GM18907 (cell line): ENCODE results near the gene CDH13.

Experiments
- ATAC-seq: cut with Tn5 transposase; IDR thresholded peaks from one replicate; pipeline ENCODE4 v1.9.1; 2021; ENCODE audit warnings: mild to moderate bottlenecking, moderate library complexity; ENCODE audit not compliant: unreplicated experiment

Gene CDH13

DNA sequence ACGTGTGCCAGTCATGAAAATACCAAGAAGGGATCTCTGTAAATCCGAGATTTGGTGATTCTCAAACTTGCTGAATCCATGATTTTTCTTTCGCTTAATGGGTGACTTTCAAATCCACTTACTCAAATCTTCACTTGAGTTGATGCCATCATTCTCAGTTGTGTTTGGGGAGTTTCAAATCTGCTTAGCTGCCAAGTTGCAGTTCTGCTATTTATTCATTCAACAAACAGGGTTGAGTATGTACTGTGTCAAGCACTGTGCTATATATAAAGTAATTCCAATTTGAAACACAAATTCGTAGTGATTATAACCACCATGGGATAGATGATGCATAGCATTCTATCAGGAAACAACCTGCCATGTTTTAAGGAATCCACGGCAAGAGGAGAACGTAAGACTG, 394.3 kb downstream of the CDH13 start:
- ATAC-seq, result no peak

DNA sequence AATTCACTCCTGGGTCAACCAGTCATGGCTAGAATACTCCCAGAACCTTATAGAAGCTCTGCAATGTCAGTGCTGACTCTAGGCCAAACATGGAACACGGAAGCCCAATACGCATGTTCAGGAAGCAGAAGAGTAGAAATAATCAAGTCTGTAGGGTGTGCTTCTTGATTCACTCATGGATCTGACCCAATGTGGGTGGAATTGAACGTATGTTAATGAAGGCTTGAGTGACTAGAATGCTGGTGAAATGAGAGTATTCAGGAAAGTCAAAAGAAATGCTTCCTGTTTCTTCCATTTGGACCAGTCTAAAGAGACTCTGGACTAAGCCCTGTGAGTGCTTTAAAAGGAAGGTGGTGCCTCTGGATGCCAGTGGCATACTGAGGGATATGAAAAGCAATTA, 395.0 kb downstream of the CDH13 start:
- no peak for ATAC-seq

DNA sequence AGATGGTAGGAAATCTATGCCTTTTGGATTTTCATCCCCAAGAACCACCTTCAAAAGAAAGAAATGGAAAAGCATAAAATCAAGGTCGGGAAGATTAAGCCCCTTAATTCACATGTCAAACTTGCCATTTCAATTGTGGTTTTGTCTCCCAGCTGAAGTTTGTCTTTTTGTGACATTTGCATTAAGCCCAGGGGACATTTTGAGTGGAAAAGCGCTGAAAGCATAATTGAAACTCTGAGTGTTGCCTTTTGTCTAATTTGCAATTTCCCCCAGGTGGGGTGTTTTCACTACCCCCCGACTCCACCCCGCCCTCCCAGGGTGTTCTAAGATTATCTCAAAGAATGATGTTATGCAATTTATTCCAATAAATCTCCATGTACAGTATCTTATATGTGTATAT, 396.2 kb downstream of the CDH13 start:
- no peak for ATAC-seq

DNA sequence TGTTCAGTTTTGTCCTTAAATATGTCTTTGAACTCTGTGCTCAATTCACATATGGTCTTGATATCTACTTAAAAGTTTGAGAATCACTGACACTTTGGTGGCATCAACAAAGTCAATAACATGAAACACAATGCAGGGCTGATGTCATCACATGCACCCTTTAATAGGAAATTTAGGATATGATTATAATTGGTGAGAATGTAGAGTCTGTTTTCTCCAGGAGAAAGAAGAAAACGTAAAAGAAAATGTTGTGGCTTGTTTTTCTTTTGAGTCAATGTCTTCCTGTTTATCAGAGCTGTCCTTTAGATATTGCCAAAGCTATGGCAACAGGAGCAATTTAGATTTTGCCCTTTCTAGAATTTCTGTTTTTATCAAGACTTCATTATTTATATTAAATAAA, 396.9 kb downstream of the CDH13 start:
- no peak for ATAC-seq

DNA sequence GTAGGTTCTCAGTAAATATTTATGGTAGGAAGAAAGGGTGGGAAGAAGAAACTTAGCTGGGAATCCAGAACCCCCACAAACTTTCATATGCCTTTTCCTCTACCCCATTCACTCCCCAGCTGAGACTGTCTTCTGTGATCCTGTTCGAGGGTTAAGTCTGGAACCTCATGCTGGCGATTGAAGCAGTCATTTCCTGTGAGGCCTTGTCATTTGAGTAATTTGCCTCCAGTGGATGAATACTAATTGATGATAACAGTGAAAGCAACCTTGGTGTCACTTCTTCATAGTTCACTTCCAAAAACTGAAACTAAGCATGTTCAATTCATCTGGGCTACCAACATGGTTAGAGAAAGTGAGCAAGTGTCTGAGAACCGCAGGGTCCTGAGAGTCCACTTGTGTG, 401.2 kb downstream of the CDH13 start:
- no peak for ATAC-seq

DNA sequence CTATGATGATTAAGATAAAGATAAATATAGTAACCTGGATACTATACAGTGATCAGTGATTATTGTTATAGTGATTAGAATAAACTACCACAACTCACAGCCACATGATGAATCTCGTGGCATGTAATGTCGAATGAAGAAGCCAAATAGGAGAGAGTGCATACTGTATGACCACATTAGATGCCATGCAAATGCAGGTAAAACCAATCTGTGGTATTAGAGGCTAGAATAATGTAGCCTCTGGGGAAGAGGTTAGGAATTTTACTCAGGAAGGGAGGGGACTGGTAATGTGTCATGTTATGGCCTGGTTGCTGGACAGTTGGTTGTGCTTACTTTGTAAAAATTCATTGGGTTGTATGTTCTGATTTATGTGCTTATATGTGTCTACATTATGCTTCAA, 402.7 kb downstream of the CDH13 start:
- no peak for ATAC-seq

DNA sequence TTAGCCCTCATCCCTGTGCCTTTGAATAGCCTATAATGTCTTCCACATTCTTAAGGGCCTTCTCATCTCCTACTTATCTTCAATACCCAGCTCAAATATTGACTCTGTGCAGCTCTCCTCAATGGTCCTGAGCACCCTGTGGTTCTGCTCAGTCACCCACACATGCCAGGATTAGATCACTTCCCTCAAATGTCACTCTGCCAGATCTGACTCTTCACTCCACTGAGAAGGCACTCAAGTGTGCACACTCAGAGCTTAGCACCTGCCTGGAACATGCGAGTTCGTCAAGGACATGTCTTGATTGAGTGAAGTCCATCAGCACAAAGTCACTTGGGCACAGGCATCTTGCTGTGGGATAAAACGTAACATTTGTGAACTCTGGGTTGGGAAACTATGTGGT, 404.8 kb downstream of the CDH13 start:
- ATAC-seq, result no peak

DNA sequence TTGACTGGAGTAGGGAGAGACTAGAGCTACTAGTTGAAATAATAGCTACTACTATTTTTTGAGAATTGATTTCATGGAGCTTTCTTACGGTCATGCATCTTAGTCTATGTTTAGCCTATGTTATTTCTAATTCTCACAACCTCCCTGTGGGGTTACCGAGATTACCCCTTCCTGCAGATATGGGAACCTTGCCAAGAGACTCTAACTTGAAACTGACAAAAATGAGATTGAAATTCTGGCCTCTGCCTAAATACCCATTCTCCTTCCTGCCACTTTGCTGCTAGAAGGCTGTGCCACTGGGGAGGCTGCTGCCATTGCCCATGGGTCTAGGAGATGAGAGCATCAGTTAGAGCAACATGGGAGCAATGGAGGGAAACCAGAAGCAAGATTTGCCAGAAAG, 410.3 kb downstream of the CDH13 start:
- ATAC-seq, result no peak

DNA sequence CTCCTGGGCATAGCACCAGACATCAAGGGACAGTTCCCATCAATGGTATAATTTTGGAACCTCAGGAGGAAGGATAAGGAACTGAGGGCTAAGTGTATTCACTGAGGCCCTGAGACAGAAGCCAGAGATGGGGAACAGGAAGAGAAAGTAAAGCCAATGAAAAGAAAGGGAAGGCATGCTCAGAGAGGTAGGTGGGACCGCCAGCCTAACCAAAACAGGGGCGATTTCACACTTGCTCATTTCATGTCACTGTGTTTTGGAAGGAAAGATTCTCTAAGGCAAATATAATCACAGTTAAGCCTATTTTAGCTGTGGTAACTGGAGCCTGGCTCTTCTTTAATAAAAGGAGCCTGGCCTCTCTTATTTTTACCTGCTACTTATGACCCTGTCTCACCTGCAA, 411.1 kb downstream of the CDH13 start:
- no peak for ATAC-seq

DNA sequence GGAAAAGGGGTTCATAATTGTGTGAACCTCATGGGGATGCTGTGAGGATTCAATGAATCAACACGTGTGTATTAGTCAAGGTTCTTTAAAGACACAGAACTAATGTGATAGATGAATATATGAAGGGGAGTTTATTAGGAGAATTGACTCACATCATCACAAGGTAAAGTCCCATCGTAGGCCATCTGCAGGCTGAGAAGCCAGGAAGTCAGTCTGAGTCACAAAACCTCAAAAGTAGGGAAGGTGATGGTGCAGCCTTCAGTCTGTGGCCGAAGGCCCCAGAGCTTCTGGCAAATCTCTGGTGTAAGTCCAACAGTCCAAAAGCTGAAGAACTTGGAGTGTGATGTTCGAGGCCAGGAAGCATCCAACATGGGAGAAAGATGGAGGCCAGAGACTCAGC, 413.4 kb downstream of the CDH13 start:
- ATAC-seq, result no peak

DNA sequence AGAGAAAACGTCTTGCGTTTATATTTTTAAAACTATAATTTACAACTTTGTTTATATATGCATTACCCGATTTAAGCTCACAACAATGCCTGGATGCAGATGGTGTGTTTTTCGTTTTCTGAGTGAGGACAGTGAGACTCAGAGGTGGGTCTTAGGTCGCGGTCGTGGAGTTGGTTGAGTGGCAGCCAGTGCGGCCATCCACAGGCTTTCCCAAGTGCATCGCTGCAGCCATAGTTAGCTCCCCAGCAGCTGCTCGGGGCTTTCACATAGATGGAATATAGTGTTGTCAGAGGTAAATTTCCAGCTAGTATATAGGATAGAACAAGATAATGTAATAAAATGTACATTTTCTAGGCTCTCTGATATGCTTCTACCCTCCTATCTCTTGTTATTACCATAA, 417.8 kb downstream of the CDH13 start:
- no peak for ATAC-seq

DNA sequence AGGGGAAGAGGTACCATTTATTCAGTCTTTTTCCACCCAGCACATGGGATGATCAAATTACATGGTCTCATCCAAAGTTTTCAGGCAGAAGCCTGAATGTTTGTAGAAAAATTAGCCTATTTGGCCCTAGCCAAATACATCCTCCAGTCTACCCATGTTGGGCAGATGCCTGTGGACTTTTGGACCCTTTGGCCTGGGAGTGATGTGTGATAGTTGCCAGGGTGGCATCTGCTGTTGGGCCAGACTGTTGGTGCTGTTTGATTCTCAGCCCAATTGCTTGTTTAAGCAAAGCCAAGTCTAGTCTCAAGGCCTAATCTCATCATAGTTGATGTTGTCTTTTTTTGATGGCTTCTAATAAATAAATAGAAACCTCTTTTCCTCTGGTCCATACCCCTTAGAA, 419.0 kb downstream of the CDH13 start:
- no peak for ATAC-seq

DNA sequence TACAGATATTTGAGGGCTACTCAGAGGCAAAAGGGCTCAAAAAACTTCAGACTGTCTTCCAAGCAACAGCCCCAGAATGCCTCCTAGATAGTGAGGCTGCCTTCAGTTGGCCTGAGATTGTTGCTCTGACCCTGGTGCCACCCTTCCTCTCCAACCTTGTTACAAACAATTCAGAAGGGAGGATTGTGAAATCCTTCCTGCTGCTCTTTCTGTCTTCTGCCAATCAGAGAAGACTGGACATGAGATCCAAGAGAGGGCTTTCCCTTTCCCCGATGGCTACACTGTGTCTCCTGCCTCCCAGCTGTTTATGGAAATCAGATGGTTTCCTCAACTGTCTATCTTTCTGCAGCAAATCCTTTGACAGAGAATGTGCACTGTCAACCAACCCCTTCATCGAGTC, 419.9 kb downstream of the CDH13 start:
- ATAC-seq, result no peak

DNA sequence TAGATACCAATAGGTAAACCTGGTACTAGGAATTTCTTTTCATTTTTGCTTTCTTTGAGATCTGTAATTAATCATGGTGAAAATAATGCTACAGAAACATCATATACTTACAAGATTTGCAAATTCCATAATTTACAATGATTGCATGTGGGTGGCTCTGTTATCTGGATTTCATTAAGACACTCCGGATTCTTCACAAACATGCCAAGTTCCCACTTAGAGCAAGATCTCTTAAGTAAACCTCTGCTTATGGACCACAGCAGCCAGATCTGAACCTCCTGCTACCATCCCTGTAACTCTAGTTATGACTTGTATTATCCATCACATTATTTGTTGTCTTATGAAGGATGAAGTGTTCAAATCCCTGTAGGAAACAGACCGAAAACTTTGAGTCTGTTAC, 424.7 kb downstream of the CDH13 start:
- ATAC-seq, result no peak

DNA sequence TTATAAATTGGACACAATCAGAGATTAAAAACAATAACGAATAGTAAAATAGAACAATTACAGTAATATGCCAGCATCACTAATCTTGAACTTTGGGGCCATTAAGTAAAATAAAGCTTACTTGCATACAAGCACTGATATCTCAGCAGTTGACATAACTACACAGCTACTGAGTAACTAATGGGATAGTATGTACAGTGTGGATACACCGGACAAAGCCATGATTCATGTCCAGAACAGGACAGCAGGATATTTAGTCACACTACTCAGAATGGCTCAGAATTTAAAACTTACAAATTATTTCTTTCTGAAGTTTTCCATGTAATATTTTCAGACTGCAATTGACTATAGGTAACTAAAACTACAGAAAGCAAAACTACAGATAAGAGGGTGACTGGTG, 427.5 kb downstream of the CDH13 start:
- ATAC-seq, result no peak

DNA sequence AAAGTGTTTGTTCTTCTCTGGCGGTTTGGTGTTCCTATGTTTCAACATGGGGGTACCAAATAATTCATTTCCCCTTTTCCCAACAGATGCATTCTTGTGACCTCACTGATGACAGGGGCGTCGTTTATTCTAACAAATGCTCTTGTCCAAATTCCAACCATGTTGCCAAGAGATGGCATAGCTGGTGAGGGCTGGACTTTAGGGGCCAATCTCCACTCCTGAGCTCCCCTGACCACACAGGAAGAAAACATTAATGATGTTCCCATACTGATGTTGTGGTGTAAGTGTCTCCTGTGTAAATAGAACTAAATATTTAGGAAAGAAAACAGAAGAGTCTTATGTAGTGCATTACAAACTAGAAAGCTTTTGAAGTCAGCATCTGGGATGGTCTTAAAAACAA, 431.6 kb downstream of the CDH13 start:
- no peak for ATAC-seq

DNA sequence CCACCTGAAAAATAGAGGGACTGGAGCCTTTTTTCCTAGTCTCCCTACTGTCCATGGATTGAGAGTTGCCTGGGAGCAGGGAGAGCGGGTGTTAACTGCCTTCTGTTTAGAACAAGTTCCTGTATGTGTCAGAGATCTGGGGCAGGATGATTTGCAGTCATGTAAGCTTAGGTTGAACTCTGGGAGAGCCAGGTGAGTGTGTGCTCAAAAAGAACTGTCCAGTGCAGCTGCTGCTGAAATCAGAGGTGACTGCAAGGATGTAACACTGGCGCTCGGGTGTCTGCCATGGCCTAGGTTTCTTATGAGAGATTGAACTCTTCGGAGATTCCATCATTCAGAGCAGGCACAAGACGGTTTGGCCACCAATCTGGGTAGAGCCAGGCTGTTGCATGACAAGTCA, 432.5 kb downstream of the CDH13 start:
- no peak for ATAC-seq

DNA sequence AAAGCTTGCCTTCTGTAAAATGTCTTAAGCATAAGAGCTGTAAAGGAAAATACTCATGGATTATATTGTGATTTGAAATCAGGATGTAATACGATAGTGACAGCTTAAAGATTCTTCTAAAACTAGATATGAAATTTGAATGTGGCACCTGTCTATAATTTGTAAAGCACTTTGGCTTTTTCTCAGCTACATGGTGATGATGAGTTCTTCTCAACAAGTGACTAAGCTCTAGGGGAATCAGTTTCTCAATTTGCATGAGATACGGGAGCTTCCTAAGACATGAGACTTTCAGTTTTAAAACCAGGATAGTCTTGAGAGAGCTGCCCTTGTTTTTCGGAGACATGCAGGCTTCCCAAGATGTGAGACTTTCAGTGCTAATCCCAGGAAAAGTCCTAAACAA, 439.2 kb downstream of the CDH13 start:
- no peak for ATAC-seq

DNA sequence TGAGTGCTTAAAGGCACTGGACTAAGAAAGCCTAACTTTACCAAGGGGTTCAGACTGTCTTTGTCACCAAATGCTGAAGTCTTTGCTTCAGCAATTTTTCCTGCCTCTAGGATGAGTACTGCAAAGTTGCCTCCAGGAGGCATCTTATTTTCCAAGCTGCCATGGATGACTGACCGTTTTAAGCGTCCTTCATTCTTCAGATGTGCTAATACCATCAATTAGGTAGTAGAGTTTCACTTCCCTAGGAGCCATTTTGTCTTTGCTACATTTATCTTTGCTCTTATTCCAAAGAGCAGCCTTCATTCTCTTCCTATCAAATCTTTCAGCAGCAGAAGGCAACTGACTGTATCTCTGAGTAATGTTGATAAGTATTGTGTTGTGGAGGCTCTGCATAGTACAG, 440.1 kb downstream of the CDH13 start:
- no peak for ATAC-seq

DNA sequence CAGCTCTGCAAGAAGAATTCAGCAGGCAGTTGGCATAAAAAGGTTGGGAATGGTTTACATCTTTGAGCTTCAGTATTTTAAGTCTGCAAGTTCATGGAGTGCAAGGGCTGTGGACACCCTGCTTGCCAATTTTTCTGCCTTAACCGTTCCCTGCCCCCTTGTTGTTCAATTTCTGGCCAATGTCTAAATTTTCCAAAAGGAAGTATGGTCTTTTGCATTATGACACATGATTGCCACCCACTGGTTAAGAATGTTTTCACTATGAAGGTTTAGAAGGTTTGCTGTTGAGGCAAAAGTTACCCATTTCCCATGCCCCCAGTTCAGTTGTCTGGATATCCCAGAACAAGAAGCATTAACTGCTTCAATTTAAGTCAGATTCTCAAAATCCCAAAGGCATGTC, 441.9 kb downstream of the CDH13 start:
- ATAC-seq, result no peak

DNA sequence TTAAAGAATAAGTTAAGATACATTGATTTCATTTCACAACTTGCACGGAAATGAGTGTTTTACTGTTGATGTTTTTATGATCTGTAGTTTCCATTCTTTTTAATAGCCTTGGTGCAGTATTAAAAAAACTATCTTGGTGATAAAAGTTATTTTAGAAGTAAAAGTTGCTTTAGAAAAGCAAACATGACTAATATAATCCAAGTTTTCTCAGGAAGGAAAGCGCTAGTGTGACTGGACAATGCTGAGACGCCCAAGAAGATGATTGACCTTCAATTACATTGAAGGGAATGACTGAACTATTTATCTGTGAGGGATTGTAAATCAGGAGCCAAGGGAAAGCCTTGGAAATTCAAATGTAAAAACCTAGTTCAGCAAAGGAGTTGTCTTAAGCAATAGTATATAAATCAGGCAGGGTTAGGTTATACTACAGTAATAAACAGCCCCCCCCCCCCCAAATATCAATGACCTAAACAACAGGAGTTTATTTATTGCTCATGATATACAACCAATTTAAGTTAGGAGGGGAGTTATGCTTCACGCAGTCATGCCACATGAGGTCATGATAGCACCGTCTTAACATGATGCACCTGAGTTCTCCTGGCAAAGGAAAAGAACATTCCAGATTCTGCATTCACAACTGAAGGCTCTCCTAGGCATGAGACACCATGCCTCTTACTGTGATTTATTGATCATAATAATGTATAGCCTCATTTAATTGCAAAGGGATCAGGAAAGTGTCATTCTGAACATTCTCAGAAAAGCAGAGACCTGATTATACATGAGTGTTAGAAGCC, 443.8 kb downstream of the CDH13 start:
- ATAC-seq, result no peak

DNA sequence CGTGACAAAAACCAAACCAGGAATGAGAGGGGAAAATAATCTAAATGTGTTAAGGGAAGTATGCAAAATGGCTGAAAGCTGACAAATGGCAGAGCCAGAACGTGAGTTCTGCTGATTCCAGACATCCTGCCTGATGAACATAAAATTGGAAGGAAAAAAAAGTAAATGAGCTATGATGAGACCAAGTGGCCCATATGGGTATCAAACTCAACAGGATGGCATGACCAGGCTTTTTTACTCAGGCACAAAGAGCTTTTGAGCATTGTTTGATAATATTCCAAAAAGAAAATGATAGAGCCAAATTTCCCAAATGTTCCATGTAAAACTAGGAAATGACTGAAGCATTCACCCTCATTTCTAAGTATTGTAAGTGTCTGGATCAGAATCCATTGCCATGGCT, 449.2 kb downstream of the CDH13 start:
- no peak for ATAC-seq

DNA sequence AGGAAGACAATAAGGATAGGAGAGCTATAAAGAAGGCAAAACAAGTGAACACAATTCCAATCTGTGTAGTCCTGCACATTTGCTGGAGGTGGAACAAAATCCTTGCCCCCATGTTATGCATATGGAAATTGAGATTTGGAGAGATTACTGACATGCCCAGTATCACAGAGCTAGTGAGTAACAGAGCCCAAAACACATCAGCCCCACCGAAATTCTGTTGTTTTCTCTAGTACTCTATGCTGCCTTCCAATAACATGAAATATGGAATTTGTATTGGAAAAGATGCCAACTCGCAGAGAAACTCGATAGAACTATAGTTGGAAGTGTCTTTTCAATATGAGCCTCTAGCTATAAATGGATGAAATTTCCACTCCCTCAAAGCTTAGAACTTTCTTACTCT, 456.6 kb downstream of the CDH13 start:
- no peak for ATAC-seq
